ENCODE results near the gene PRCC. TPM values are rescaled to one million over a fixed set of nuclear protein-coding genes. Genes with fewer than 3 reads are reported as not detected.

The PRCC gene
- total RNA-seq, 8 experiments from 2014 or later, result 35.4 to 73.4 (median 56.8) TPM

DNA sequence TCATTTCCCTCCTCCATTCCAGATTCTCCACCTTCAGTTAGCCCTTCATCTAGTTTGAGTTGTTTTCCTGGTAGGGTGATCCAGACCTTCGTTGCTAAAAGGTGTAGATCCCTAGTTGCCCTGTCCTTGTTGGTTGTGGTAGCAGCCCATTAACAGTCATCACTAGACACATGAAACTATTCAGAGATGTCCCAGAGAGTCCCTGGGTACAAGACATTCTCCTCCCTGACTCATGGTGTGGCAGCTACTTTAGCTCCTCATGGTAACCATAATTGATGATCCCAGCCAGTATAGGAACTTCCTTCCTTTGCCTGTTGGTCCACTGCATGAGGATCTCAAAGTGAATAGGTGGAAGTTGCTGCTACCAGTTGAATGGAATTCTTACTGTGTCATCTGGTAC is 55.3 kb downstream of the PRCC start:
- 0 to 64% (median 30%) methylated on average over 1 of the region's 1 CpG; no CpG with 5 or more reads in 1 of the 10 experiments for WGBS, 10 experiments
- in situ Hi-C loops (cut with MboI; ENCODE audit: low pct_unique_long_range_greater_than_20kb in 2 of 9, low sequenced_read_pairs in 9 of 9, unreplicated experiment in 9 of 9), result no loop called here
- Histone ChIP-seq H3K4me1 (replicated peaks in 1 of 2) (no peaks in the 10 kb centered on the region), H3K27ac (no peak overlapping the region), H3K4me3 (no peak overlapping the region)
- ATAC-seq (replicated peaks in 6 of 8), result no peak

DNA sequence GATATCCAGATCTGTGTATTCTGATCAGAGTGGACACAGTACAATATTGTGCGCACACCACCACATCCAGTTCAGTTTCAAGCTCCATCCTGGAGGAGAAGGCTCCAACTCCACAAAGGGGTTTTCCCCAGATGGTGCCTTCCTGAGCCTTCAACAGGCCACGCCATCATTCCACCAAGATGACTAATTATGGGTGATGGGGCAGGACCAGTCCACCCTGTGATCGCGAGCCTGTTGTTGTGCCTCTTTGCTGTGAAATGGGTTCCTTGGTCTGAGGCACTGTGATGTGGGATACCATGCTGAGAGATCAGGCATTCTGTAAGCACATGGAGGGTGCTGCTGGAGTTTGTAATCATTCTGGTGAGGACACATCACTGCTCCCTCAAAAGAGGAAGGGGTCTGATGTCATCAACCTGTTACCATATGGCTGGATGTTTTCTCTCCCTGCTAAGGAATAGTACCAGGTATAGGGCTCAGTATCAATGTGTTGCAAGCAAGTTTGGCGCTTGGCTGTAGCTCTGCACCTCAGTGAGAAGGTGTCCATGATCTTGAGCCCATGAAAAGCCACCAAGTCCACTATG is 56.0 kb downstream of the PRCC start:
- no peak overlapping the region for H3K27ac ChIP-seq
- WGBS, 10 experiments, result 43 to 100% (median 76%) methylated on average over 1 to 4 of the region's 5 CpGs; no CpG with 5 or more reads in 3 of the 10 experiments
- no peak overlapping the region for H3K4me3 ChIP-seq
- ATAC-seq (replicated peaks in 6 of 8), result peak in 1 of 8 experiments; percentile 48
- in situ Hi-C loops (cut with MboI; ENCODE audit: low pct_unique_long_range_greater_than_20kb in 2 of 9, low sequenced_read_pairs in 9 of 9, unreplicated experiment in 9 of 9), result no loop called here
- H3K4me1 ChIP-seq (replicated peaks in 1 of 2), result peaks cover 2% of the 10 kb centered on the region in 2 donors

DNA sequence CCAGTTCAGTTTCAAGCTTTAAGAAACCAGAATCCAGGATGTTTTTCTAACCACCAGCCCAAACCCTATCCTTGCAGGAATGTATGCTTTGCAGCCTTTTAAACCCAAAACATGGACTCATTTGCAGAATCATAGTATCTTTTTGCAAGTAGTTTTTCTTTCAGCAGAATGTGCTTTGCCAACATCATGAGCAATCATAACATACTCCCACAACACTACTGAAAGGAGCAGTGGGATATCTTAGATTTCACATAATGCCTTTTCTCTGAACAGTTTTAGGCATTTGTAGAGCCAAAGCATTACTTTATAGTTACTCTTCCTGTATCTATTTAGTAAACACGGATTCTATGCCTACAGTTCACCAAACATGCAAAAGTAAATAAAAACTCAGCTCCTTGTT is 59.3 kb downstream of the PRCC start:
- ATAC-seq (replicated peaks in 6 of 8), result no peak
- Histone ChIP-seq H3K4me1 (replicated peaks in 1 of 2) (peaks cover 4 to 5% of the 10 kb centered on the region in 2 donors), H3K4me3 (no peak overlapping the region), H3K27ac (no peak overlapping the region)
- 0 to 69% (median 56%) methylated on average over 1 of the region's 1 CpG; no CpG with 5 or more reads in 1 of the 10 experiments for WGBS, 10 experiments
- in situ Hi-C loops (cut with MboI; ENCODE audit: low pct_unique_long_range_greater_than_20kb in 2 of 9, low sequenced_read_pairs in 9 of 9, unreplicated experiment in 9 of 9), result no loop called here

DNA sequence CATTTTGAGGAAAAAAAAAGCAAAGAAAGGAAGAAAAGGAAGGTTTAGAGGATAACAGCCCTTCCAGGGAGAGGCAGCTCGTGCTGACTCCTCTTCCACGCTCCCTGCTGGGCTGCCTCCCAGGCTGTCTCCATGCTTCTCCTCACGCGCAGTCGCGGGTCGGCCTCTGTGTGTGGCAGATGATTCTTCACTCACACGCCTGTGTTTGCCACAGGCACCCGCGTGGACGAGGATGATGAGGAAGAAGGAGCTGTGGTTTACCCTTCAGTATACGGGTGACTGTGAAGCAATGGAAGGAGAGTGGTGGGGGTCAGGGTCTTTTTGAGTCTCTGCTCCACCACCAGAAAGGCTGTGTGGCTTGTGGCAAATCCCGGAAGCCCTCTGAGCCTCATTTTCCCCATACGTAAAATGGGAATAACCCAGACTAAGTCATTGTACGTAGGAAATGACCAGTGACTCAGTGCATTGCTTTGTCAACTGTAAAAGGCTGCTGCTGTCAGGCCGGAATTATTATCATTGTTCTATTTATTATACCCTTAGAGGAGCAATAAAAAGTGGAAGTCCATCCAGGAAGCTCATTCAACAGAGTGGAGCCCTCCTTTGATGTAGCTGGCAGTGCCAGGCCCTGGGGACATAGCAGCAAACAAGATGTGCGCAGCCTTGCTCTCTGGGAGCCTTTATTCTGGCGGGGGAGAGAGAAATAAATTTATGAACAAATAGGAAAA is 61.2 kb downstream of the PRCC start:
- peak in 5 of 8 experiments; percentile 22 to 75 (median 51) for ATAC-seq (replicated peaks in 6 of 8)
- in situ Hi-C loops (cut with MboI; ENCODE audit: low pct_unique_long_range_greater_than_20kb in 2 of 9, low sequenced_read_pairs in 9 of 9, unreplicated experiment in 9 of 9), result no loop called here
- Histone ChIP-seq H3K4me1 (replicated peaks in 1 of 2) (peaks cover 4 to 5% of the 10 kb centered on the region in 2 donors), H3K27ac (no peak overlapping the region), H3K4me3 (no peak overlapping the region)
- 55 to 100% (median 77%) methylated on average over 1 to 18 of the region's 18 CpGs; no CpG with 5 or more reads in 1 of the 10 experiments for WGBS, 10 experiments

DNA sequence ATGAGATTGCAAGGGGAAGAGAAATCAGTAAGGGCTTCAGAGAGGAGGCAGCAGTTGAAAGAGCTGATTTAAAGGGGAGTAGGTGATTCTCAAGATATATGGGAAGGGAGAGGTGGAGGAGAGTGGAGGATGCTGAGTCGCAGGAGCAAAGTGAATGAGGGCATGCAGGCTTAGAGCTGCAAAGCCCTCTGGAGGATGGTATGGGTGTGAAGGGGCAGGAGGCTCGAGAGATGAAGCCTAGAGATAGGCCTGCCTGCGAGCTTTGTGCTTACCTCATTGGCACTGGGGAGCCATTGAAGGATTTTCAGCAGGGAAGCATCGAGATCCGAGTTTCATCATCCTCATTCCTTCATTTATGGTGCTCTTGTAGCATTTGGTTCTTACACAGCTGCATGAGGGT is 65.1 kb downstream of the PRCC start:
- no peak for ATAC-seq (replicated peaks in 6 of 8)
- Histone ChIP-seq H3K27ac (no peak overlapping the region), H3K4me1 (replicated peaks in 1 of 2) (peaks cover 4 to 5% of the 10 kb centered on the region in 2 donors), H3K4me3 (no peak overlapping the region)
- WGBS, 10 experiments, result 13 to 100% (median 31%) methylated on average over 1 to 5 of the region's 5 CpGs; no CpG with 5 or more reads in 2 of the 10 experiments
- in situ Hi-C loops (cut with MboI; ENCODE audit: low pct_unique_long_range_greater_than_20kb in 2 of 9, low sequenced_read_pairs in 9 of 9, unreplicated experiment in 9 of 9), result no loop called here

DNA sequence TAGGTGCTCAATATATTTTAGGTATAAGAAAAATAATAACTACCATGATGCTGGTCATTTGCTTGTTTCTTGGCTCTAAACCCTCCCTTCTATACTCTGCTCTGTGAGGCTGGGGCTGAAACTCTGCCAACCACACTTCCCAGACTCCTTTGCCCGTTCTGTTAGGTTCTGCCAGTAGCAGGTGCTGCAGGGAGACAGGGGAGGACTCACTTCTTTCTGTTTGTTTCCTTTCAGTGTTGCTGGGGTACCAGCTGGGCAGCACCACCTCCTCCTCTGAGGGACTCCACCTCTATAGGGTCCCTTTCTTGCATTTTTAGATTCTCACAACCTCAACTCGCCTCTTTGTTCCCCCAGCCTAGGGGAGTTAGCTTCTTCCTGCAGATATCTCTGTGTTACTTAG is 66.3 kb downstream of the PRCC start:
- peak in 2 of 8 experiments; percentile 52 to 71 for ATAC-seq (replicated peaks in 6 of 8)
- H3K4me3 ChIP-seq, result no peak overlapping the region
- in situ Hi-C loops (cut with MboI; ENCODE audit: low pct_unique_long_range_greater_than_20kb in 2 of 9, low sequenced_read_pairs in 9 of 9, unreplicated experiment in 9 of 9), result no loop called here
- 0 to 70% (median 35%) methylated on average over 1 to 2 of the region's 2 CpGs; no CpG with 5 or more reads in 4 of the 10 experiments for WGBS, 10 experiments
- H3K27ac ChIP-seq, result no peak overlapping the region
- H3K4me1 ChIP-seq (replicated peaks in 1 of 2), result no peaks in the 10 kb centered on the region

DNA sequence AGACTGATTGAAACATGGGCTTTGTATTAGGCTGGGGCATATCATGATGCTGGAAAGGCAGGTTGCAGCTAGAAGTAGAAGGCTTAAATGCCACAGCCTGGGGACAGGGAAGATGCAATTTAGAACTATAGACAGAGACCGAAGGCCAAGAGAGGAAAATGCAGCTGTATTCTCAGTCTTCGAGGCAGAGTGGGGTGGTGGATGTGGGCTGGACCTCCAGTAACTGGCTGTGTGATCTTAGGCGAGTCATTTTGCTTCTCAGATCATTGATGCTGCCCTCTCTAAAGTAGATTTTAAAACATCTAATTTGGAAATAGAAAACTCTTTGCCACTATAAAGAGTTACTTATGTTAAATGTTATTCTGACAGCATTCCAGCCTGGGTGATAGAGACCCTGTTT is 67.0 kb downstream of the PRCC start:
- no peak overlapping the region for H3K4me3 ChIP-seq
- in situ Hi-C loops (cut with MboI; ENCODE audit: low pct_unique_long_range_greater_than_20kb in 2 of 9, low sequenced_read_pairs in 9 of 9, unreplicated experiment in 9 of 9), result no loop called here
- 44 to 80% (median 58%) methylated on average over 1 to 3 of the region's 3 CpGs; no CpG with 5 or more reads in 1 of the 10 experiments for WGBS, 10 experiments
- peaks cover 4% of the 10 kb centered on the region in 2 donors for H3K4me1 ChIP-seq (replicated peaks in 1 of 2)
- ATAC-seq (replicated peaks in 6 of 8), result no peak
- no peak overlapping the region for H3K27ac ChIP-seq

DNA sequence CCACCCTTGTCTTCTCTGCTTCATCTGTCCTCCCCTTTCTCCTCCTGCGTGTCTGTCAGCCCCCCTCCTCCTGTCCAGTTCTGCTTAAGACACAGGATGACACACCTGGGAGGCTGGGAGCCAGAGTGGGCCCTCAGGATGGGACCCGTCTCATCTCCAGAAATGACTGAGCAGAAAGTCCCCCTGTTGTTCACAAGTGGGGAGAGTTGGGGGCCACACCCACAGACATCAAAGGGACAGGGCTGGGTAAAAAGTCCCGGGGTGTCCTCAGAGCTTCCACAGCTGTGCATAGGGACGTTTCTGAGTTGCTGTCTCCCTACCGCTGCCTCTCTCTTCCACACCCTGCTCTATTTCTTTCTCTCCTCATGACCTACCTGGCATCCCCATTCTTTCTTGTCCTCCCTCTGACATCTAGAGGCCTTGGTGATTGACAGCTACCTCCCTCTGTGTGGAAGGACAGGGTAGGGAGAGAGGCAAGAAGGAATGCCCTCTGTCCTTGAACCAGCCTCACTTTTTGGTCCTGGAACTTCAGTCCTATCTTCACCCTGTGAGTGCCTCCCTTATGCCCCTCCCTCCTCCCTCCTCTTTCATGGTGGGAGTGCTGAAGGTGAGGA is 68.8 kb downstream of the PRCC start:
- H3K4me3 ChIP-seq, result no peak overlapping the region
- no peak for ATAC-seq (replicated peaks in 6 of 8)
- in situ Hi-C loops (cut with MboI; ENCODE audit: low pct_unique_long_range_greater_than_20kb in 2 of 9, low sequenced_read_pairs in 9 of 9, unreplicated experiment in 9 of 9), result no loop called here
- WGBS, 10 experiments, result 23 to 52% (median 42%) methylated on average over 1 to 5 of the region's 5 CpGs; no CpG with 5 or more reads in 4 of the 10 experiments
- H3K27ac ChIP-seq, result no peak overlapping the region
- H3K4me1 ChIP-seq (replicated peaks in 1 of 2), result peaks cover 18 to 19% of the 10 kb centered on the region in 2 donors

DNA sequence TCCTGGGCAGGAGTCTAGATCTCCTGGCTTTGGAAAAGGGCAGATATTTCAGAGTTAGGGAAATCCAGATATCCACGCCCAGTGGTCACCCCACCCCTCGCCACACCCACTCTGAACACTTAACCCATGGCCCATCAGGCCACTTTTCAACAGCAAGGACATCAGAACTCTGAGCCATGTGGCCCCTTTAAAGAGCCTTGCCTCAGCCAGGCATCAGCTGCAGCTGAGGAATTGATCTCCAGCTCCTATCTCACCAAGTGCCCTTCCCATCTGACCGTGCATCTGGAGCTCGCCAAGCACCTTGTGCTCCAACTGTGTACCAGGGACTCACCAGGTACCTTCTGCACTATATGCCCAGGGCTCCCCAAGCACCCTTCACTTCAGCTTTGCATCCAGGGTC is 69.6 kb downstream of the PRCC start:
- no peak overlapping the region for H3K27ac ChIP-seq
- H3K4me1 ChIP-seq (replicated peaks in 1 of 2), result peaks cover 18 to 19% of the 10 kb centered on the region in 2 donors
- no peak overlapping the region for H3K4me3 ChIP-seq
- peak in 1 of 8 experiments; percentile 45 for ATAC-seq (replicated peaks in 6 of 8)
- 20 to 82% (median 68%) methylated on average over 1 to 4 of the region's 4 CpGs; no CpG with 5 or more reads in 3 of the 10 experiments for WGBS, 10 experiments
- in situ Hi-C loops (cut with MboI; ENCODE audit: low pct_unique_long_range_greater_than_20kb in 2 of 9, low sequenced_read_pairs in 9 of 9, unreplicated experiment in 9 of 9), result no loop called here

DNA sequence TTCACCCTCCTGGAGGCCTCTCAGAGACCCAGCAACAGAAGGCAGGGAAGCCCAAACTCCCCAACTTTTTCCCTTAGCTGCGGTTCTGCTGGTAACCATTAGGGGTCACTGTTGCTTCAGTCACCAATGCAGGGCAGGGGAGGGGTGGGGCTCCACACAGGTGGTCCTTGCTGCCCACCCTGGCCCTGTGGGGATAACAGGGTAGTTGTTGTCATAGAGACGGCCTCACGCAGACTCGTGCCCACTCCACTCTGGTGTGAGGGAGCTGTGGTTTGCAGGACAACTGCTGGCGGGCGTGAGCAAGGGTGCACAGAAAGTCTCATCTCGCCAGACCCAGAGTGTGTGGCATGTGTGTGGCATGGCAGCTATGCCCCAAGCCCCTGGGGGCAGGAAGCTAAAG is 71.6 kb downstream of the PRCC start:
- no peak overlapping the region for H3K27ac ChIP-seq
- 0 to 83% (median 25%) methylated on average over 3 to 6 of the region's 7 CpGs; no CpG with 5 or more reads in 6 of the 10 experiments for WGBS, 10 experiments
- in situ Hi-C loops (cut with MboI; ENCODE audit: low pct_unique_long_range_greater_than_20kb in 2 of 9, low sequenced_read_pairs in 9 of 9, unreplicated experiment in 9 of 9), result no loop called here
- peaks cover 18 to 19% of the 10 kb centered on the region in 2 donors for H3K4me1 ChIP-seq (replicated peaks in 1 of 2)
- no peak overlapping the region for H3K4me3 ChIP-seq
- peak; percentile 18 to 72 (median 56) for ATAC-seq (replicated peaks in 6 of 8)

DNA sequence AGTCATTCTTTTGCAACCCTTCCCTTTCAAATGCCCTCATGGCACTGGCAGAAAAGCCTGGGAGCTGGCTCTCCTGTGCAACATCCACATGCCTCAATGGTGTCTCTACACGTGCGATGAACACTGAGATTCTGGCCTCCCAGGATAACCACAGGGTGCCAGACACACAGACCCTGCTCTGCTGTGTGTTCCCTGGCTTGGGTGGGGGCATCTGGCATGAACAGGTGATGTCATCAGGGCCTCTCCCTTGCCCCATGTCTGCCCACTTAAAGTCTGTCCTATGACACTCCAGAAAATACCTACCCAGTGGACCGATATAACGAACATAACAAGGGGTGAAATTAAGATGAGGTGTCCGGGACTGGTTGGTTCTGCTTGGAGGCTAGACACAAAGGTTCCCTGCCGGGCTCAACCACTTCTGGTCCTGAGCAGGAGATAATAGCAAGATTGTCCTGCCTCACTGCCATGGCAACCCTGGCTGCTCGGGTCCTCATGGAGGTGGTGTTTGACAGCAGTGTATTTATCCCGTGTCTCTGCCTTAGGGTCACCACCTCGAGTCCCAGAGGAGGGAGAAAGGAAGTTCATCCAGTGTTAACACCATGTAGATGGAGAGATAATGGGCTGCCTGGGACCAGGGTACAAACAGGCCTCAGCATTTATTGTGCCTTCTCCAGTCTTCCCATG is 72.2 kb downstream of the PRCC start:
- WGBS, 10 experiments, result 0 to 93% (median 20%) methylated on average over 1 to 9 of the region's 9 CpGs; no CpG with 5 or more reads in 2 of the 10 experiments
- H3K4me3 ChIP-seq, result no peak overlapping the region
- ATAC-seq (replicated peaks in 6 of 8), result peak in 5 of 8 experiments; percentile 39 to 68 (median 56)
- H3K27ac ChIP-seq, result no peak overlapping the region
- in situ Hi-C loops (cut with MboI; ENCODE audit: low pct_unique_long_range_greater_than_20kb in 2 of 9, low sequenced_read_pairs in 9 of 9, unreplicated experiment in 9 of 9), result no loop called here
- peaks cover 18 to 19% of the 10 kb centered on the region in 2 donors for H3K4me1 ChIP-seq (replicated peaks in 1 of 2)

DNA sequence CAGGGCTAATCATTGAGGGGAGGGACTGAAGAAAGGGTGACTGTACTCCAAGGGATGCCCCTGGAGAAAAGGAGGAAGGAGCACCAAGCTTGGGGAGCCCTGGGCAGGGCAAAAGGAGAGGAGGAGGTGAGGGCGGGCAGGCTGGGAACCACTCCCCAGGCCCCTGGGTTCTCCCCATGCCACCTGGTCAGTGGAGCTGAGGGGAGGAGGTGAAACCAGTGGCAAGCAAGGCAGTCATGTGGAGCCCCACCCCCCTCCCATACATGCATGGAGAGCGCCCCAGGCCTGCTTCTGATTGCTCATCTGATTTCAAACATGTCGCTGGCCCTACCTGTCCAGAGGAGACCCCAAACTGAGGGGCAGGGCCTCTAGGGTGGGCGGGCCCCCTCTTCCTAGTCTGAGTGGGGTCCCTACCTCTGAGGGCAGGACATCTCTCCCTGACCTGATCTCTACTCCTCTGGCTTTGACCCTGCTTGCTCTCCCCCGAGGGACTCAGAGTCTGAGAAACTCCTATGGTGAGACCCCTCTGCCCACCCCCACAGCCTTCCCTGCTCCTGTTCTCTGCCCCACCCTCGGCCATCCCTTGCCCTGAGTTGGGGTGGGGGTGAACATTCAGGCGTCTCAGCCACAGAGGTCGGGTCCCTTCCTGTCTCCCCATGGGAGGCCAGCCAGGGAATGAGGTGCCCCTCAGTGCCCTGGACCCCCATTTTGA is 73.0 kb downstream of the PRCC start:
- H3K4me3 ChIP-seq, result no peak overlapping the region
- no peak overlapping the region for H3K27ac ChIP-seq
- H3K4me1 ChIP-seq (replicated peaks in 1 of 2), result peaks cover 22 to 26% of the 10 kb centered on the region in 2 donors
- WGBS, 10 experiments, result no CpG with 5 or more reads among the region's 8 CpGs
- ATAC-seq (replicated peaks in 6 of 8), result peak in 2 of 8 experiments; percentile 3 to 10
- in situ Hi-C loops (cut with MboI; ENCODE audit: low pct_unique_long_range_greater_than_20kb in 2 of 9, low sequenced_read_pairs in 9 of 9, unreplicated experiment in 9 of 9), result no loop called here
